GM12801 (cell line): ENCODE measurements around the gene FAM13A.

ENCODE experiments used
- TF ChIP-seq, protein P1 (sequence below): IDR thresholded peaks from one replicate; pipeline ENCODE4 v1.5.1; 2011; ENCODE audit warnings: control low read depth; ENCODE audit not compliant: insufficient read length; ENCODE audit errors: extremely low read depth

FAM13A gene

DNA sequence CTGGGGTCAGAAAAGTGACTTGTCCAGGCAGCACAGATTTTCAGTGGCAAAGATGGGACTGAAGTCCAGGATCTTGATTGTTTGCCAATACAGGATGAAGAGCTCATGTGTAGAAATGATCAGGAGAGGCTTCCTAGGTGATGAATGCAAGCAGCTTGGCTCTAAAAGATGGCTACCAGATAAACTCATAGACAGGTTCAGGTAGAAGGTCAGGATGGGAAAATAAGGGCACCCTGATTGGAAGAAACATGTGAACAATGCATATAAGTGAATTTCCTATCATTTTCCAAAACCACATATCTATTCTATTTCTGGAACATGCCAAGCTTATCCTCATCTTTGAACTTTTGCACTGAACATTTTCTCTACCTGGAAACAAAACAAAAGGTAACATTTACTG, 87.7 kb downstream of the FAM13A start:
- TF ChIP-seq, protein P1, sequence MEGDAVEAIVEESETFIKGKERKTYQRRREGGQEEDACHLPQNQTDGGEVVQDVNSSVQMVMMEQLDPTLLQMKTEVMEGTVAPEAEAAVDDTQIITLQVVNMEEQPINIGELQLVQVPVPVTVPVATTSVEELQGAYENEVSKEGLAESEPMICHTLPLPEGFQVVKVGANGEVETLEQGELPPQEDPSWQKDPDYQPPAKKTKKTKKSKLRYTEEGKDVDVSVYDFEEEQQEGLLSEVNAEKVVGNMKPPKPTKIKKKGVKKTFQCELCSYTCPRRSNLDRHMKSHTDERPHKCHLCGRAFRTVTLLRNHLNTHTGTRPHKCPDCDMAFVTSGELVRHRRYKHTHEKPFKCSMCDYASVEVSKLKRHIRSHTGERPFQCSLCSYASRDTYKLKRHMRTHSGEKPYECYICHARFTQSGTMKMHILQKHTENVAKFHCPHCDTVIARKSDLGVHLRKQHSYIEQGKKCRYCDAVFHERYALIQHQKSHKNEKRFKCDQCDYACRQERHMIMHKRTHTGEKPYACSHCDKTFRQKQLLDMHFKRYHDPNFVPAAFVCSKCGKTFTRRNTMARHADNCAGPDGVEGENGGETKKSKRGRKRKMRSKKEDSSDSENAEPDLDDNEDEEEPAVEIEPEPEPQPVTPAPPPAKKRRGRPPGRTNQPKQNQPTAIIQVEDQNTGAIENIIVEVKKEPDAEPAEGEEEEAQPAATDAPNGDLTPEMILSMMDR = no peak

DNA sequence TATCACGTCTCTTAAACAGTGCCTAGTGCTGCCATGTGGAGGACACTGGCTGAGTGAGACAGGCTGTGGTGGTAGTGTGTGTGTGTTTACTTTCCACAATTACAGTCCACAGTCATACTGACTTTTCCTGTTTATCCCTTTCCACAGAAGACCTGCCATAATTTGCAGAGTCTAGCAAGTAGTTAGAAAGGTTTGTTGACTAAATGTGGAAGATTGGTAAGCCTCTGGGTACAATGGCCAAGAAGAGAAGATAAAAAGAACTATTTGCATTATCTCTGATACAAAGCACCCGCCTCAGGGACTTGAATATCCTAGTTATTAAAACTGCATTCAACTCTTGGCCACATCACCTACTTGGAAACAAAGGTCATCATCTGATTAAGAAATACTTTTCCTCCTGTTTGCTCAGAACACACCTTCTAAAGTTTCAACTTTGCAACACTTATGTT, 89.1 kb downstream of the FAM13A start:
- TF ChIP-seq, protein P1 = no peak

DNA sequence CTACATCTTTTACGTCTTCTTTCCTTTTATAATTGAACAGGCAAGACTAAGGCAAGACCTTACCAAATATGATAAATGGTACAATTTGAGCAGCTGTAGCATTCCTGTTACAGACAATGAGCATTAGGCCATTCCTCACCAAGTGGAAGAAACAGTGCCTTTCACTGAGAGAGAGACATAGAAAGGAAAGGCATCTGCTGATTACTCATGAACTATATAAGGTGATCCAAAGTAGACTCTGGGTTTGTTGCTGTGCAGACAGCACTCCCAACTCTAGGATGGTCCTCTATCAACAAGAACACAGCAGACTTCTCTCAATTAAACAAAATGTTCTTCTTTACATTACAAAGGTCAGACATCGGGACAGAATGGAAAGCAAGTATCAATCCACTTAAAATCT, 91.9 kb downstream of the FAM13A start:
- TF ChIP-seq, protein P1 = no peak

DNA sequence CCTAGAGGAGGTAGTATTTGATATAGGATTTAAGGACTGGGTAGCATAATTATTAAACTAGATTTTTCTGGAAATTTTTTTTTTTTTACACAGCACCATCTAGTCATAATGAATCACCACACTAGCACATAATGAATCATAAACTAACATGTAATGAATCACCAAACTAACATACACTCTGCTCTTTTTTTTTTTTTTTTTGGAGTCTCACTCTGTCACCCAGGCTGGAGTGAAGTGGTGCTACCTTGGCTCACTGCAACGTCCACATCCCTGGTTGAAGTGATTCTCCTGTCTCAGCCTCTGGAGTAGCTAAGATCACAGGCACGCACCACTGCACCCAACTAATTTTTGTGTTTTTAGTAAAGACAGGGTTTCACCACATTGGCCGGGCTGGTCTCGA, 92.5 kb downstream of the FAM13A start:
- TF ChIP-seq, protein P1 = no peak

DNA sequence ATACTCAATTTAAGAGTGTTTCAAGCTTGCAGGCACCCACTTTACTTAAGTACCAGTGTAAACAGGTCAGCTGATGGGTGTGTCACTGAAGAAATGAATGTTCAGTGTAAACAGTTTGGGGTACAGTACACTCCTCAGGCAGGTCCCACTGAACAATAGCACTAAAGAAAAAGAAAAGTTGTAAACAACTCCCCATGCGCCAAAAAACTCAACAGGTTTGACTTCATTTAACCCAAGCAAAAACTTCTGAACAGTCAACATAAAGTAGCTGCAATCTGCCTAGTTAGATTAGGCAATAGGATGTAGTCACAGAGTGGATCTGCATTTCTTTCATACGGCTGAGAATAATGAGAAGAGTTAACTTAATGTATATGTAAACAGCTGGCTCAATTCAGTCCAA, 93.2 kb downstream of the FAM13A start:
- TF ChIP-seq, protein P1 = no peak

DNA sequence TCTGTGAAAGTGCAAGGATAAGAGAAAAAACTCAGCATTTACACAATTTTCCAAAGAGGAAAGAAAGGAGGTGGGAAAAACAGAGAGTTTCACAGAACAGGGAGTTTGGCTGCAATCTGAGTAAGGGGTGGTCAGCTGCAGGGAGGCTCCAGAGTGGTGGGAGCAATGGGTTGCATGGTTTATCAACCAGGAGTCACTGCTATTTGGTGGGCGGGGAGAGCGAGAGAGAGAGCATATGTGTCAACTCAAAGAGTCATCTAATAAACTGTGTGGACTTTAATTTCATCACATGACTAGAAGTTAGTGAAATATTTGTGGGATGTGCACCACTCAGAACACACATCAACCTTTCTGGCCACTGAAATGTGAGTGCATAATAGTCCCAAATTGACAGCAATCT, 94.6 kb downstream of the FAM13A start:
- TF ChIP-seq, protein P1 = no peak

DNA sequence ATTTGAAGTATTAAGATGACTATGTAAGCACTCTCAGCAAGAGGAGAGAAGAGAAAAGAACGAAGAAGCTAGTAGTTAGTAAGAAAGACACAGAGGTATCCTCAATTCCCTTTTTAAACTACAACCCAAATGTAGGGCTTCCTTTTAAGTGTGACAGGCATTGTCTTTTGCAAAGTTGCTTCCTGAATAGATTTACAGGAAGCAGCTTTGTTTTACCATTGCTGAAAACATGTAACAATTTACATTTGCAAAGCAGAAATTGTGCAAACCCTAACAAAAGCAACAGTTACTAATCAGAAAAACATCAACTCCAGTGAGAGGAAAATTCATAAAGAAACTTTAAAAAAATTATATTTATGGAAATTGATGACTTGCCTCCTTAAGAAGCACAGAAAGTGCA, 96.4 kb downstream of the FAM13A start:
- TF ChIP-seq, protein P1 = no peak

DNA sequence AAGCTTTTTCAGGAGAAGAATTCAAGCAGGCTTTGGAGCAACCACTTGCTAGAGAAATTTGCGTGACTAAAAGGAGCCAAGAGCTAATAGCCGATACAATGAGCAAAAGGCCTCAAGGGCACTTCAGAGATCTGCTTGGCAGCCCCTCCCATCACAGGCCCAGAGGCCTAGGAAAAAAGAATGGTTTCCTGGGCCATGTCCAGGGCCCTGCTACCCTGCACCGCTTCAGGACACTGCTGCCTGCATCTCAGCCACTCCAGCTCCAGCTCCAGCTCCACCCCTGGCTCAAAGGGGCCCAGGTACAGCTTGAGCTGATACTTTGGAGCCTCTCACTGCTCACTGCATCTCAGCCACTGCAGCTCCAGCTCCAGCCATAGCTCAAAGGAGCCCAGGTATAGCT, 98.9 kb downstream of the FAM13A start:
- TF ChIP-seq, protein P1 = no peak
